IMR-90 (cell line): Measurements from ENCODE around the gene NAA38. TPM values are rescaled to one million over a fixed set of nuclear protein-coding genes. Genes with fewer than 3 reads are reported as not detected.
A peak's percentile ranks its signal among the peaks of the same experiment; 100 is the strongest.

ENCODE experiments used
- ATAC-seq: fragments of 200-7000 bp; cut with Tn5 transposase; 2 replicates; pipeline ENCODE4 v1.9.1; 2020; ENCODE audit warnings: low read depth, mild to moderate bottlenecking, moderate library complexity
- BruUV-seq: library from RNA; stranded (reverse); fragments of 400-500 nt; replicated peaks from 2 replicates; lab custom pipeline; 2021; lab: Mats Ljungman, UMichigan
- CTCF ChIA-PET: fragments of 300-600 bp; formaldehyde crosslinking; extraction: SDS; loops from one replicate; lab custom pipeline; 2021; ENCODE audit warnings: antibody characterized with exemption; lab: Yijun Ruan, JAX
- POLR2A ChIA-PET: fragments of 300-600 bp; sonication (Branson Sonifier 250); formaldehyde crosslinking; loops from one replicate; lab custom pipeline; 2022; ENCODE audit warnings: antibody characterized with exemption; ENCODE audit not compliant: unreplicated experiment; lab: Charles Lee
- DNase-seq: peaks from one replicate; pipeline ENCODE4 v3.0.0; 2013
- H2AFZ ChIP-seq: replicated peaks from 2 replicates; pipeline ENCODE3; 2013; ENCODE audit warnings: low read length, mild to moderate bottlenecking; ENCODE audit not compliant: poor library complexity
- H2AK5ac ChIP-seq: 2 replicates; pipeline ENCODE4 v1.6.1; 2013; ENCODE audit warnings: low read depth, low read length, inconsistent platforms
- H2AK9ac ChIP-seq: replicated peaks from 2 replicates; pipeline ENCODE3; 2013; ENCODE audit warnings: mild to moderate bottlenecking, low read depth, low read length, moderate library complexity; ENCODE audit not compliant: poor library complexity
- H2BK120ac ChIP-seq: 2 replicates; pipeline ENCODE4 v1.6.1; 2013; ENCODE audit warnings: low read depth, low read length, inconsistent platforms
- H2BK15ac ChIP-seq: 3 replicates; pipeline ENCODE4 v1.6.1; 2013; ENCODE audit warnings: low read depth, low read length, inconsistent platforms
- H2BK20ac ChIP-seq: 2 replicates; pipeline ENCODE4 v1.6.1; 2013; ENCODE audit warnings: low read depth, mild to moderate bottlenecking, inconsistent platforms, low read length, moderate library complexity
- H2BK5ac ChIP-seq: 2 replicates; pipeline ENCODE4 v1.6.1; 2013; ENCODE audit warnings: mild to moderate bottlenecking, low read depth, low read length, inconsistent platforms; ENCODE audit not compliant: poor library complexity, severe bottlenecking
- H3K14ac ChIP-seq: replicated peaks from 2 replicates; pipeline ENCODE4 v1.6.1; 2013; ENCODE audit warnings: low read depth, low read length, inconsistent platforms
- H3K18ac ChIP-seq: 2 replicates; pipeline ENCODE4 v1.6.1; 2013; ENCODE audit warnings: low read depth, low read length, control low read depth
- H3K23ac ChIP-seq: 2 replicates; pipeline ENCODE4 v1.6.1; 2013; ENCODE audit warnings: low read depth, low read length, inconsistent platforms
- H3K27ac ChIP-seq: 2 replicates; pipeline ENCODE4 v1.5.1; 2013; ENCODE audit warnings: mild to moderate bottlenecking, control low read depth, low read length; ENCODE audit not compliant: insufficient read depth
- H3K27me3 ChIP-seq: 2 replicates; pipeline ENCODE4 v1.6.1; 2013; ENCODE audit warnings: low read length; ENCODE audit not compliant: control insufficient read depth, insufficient read depth
- H3K36me3 ChIP-seq: 2 replicates; pipeline ENCODE4 v1.6.1; 2013; ENCODE audit warnings: low read length, mixed read lengths; ENCODE audit not compliant: control insufficient read depth, insufficient read depth
- H3K4ac ChIP-seq: 2 replicates; pipeline ENCODE4 v1.6.1; 2013; ENCODE audit warnings: low read depth, low read length, inconsistent platforms
- H3K4me1 ChIP-seq: 2 replicates; pipeline ENCODE4 v1.6.1; 2013; ENCODE audit warnings: low read length, mixed read lengths; ENCODE audit not compliant: control insufficient read depth, insufficient read depth
- H3K4me2 ChIP-seq: 2 replicates; pipeline ENCODE4 v1.6.1; 2013; ENCODE audit warnings: low read depth, mild to moderate bottlenecking, control low read depth, low read length, moderate library complexity
- H3K4me3 ChIP-seq: 2 replicates; pipeline ENCODE4 v1.5.1; 2013; ENCODE audit warnings: low read depth, mild to moderate bottlenecking, control low read depth, low read length, moderate library complexity; ENCODE audit not compliant: insufficient read depth
- H3K56ac ChIP-seq: 2 replicates; pipeline ENCODE4 v1.6.1; 2013; ENCODE audit warnings: low read length, inconsistent platforms; ENCODE audit not compliant: insufficient read depth; ENCODE audit errors: extremely low read depth
- H3K79me1 ChIP-seq, 2 experiments: 2 replicates each; pipeline ENCODE4 v1.6.1; 2013; ENCODE audit warnings: low read length in 2 of 2, inconsistent platforms in 1 of 2, low read depth in 1 of 2
- H3K9ac ChIP-seq: 2 replicates; pipeline ENCODE4 v1.6.1; 2013; ENCODE audit warnings: low read depth, low read length, control low read depth
- H3K9me1 ChIP-seq: 2 replicates; pipeline ENCODE4 v1.6.1; 2013; ENCODE audit warnings: low read length, inconsistent platforms; ENCODE audit not compliant: insufficient read depth
- H3K9me3 ChIP-seq: 2 replicates; pipeline ENCODE4 v1.6.1; 2013; ENCODE audit warnings: low read length; ENCODE audit not compliant: control insufficient read depth, insufficient read depth
- H4K20me1 ChIP-seq: 2 replicates; pipeline ENCODE4 v1.6.1; 2013; ENCODE audit warnings: low read length, inconsistent platforms; ENCODE audit not compliant: insufficient read depth
- H4K5ac ChIP-seq: 2 replicates; pipeline ENCODE4 v1.6.1; 2013; ENCODE audit warnings: mild to moderate bottlenecking, low read depth, low read length, control low read depth
- H4K8ac ChIP-seq, 2 experiments: 2 replicates each; pipeline ENCODE4 v1.6.1; 2013; ENCODE audit warnings: low read depth in 2 of 2, low read length in 2 of 2, control low read depth in 1 of 2, inconsistent platforms in 1 of 2
- H4K91ac ChIP-seq: 2 replicates; pipeline ENCODE4 v1.6.1; 2013; ENCODE audit warnings: low read depth, low read length, inconsistent platforms; ENCODE audit not compliant: insufficient read depth
- BHLHE40 ChIP-seq: fragments of 150-350 bp; IDR thresholded peaks from 2 replicates; pipeline ENCODE4 v1.6.1; 2016; ENCODE audit warnings: mild to moderate bottlenecking, low read depth, low read length
- CEBPB ChIP-seq: IDR thresholded peaks from 2 replicates; pipeline ENCODE4 v1.6.1; 2012; ENCODE audit warnings: low read depth, low read length, improper control_type of control experiment
- CHD1 ChIP-seq: IDR thresholded peaks from 2 replicates; pipeline ENCODE4 v1.6.1; 2012; ENCODE audit warnings: low read depth, low read length, improper control_type of control experiment
- CTCF ChIP-seq: conservative IDR thresholded peaks from 2 replicates; pipeline ENCODE4 v1.5.1; 2012; ENCODE audit warnings: mild to moderate bottlenecking, low read depth, low read length, improper control_type of control experiment
- FOS ChIP-seq: fragments of 150-350 bp; IDR thresholded peaks from 2 replicates; pipeline ENCODE4 v1.6.1; 2016; ENCODE audit warnings: low read depth, low read length
- MAFK ChIP-seq: IDR thresholded peaks from 2 replicates; pipeline ENCODE4 v1.6.1; 2012; ENCODE audit warnings: low read depth, low read length, improper control_type of control experiment
- MAZ ChIP-seq: IDR thresholded peaks from 2 replicates; pipeline ENCODE4 v1.6.1; 2012; ENCODE audit warnings: low read depth, mild to moderate bottlenecking, low read length, improper control_type of control experiment, moderate library complexity, borderline replicate concordance
- MXI1 ChIP-seq: IDR thresholded peaks from 2 replicates; pipeline ENCODE4 v1.6.1; 2012; ENCODE audit warnings: low read depth, mild to moderate bottlenecking, low read length, moderate library complexity, borderline replicate concordance
- NFE2L2 ChIP-seq: fragments of 150-350 bp; IDR thresholded peaks from 2 replicates; pipeline ENCODE4 v1.6.1; 2016; ENCODE audit warnings: low read depth, mild to moderate bottlenecking, low read length
- POLR2A ChIP-seq: IDR thresholded peaks from 2 replicates; pipeline ENCODE4 v1.6.1; 2012; ENCODE audit warnings: mild to moderate bottlenecking, low read depth, low read length
- RAD21 ChIP-seq: IDR thresholded peaks from 2 replicates; pipeline ENCODE4 v1.6.1; 2012; ENCODE audit warnings: low read length, improper control_type of control experiment
- RCOR1 ChIP-seq: IDR thresholded peaks from 2 replicates; pipeline ENCODE4 v1.6.1; 2012; ENCODE audit warnings: mild to moderate bottlenecking, low read length, improper control_type of control experiment; ENCODE audit not compliant: insufficient replicate concordance
- RFX5 ChIP-seq: IDR thresholded peaks from 2 replicates; pipeline ENCODE4 v1.8.0; 2012; ENCODE audit warnings: low read depth, mild to moderate bottlenecking, low read length, moderate library complexity
- SMC3 ChIP-seq: fragments of 150-350 bp; IDR thresholded peaks from 2 replicates; pipeline ENCODE4 v1.6.1; 2016; ENCODE audit warnings: low read depth, mild to moderate bottlenecking, antibody characterized with exemption, low read length, moderate library complexity
- WGBS, 2 experiments: methylation state at CpG; one replicate each; pipeline versions ENCODE4 v1.1.5 to v1.1.7; 2013; ENCODE audit warnings: missing lambda C conversion rate in 2 of 2; ENCODE audit not compliant: insufficient read length in 1 of 2; ENCODE audit errors: extremely low coverage in 2 of 2; 5-methylcytosine and 5-hydroxymethylcytosine counted together
- dilution Hi-C: fragments of 300-500 bp; cut with HindIII; formaldehyde crosslinking; loops from one replicate; pipeline ENCODE4 v1.14.3; 2018; ENCODE audit warnings: low sequenced_read_pairs; ENCODE audit not compliant: unreplicated experiment
- in situ Hi-C: fragments of 300-500 bp; cut with MboI; formaldehyde crosslinking; loops from 3 replicates; pipeline ENCODE4 v1.14.3; 2019; ENCODE audit warnings: low sequenced_read_pairs, inconsistent platforms, mixed read lengths
- intact Hi-C: fragments of 100-400 bp; cut with micrococcal nuclease; formaldehyde crosslinking; loops from 2 replicates; pipeline ENCODE4 v1.10.0; 2022
- polyA plus RNA-seq, 3 experiments: library from polyadenylated mRNA; depleted of rRNA; stranded (reverse); fragments of >200 nt; gene quantifications; 2 replicates each; pipeline ENCODE4 v1.2.3, GENCODE V29; 2012; ENCODE audit warnings: low replicate concordance in 1 of 3
- total RNA-seq: library from RNA; depleted of rRNA; stranded (reverse); fragments of >200 nt; gene quantifications from 2 replicates; pipeline ENCODE4 v1.2.3, GENCODE V29; 2012
- TF ChIP-seq, protein P1 (sequence below): fragments of 150-350 bp; IDR thresholded peaks from 2 replicates; pipeline ENCODE4 v1.6.1; 2016; ENCODE audit warnings: low read depth, mild to moderate bottlenecking, low read length, moderate library complexity, borderline replicate concordance
- TF ChIP-seq, protein P2 (sequence below): fragments of 150-350 bp; IDR thresholded peaks from 2 replicates; pipeline ENCODE4 v1.6.1; 2017; ENCODE audit warnings: mild to moderate bottlenecking, antibody characterized with exemption, low read length, low read depth

NAA38 gene
- total and polyA plus RNA-seq, 2 of the 4 experiments (the other 2 are of a cell fraction) = 40.7 to 76.8 TPM

DNA sequence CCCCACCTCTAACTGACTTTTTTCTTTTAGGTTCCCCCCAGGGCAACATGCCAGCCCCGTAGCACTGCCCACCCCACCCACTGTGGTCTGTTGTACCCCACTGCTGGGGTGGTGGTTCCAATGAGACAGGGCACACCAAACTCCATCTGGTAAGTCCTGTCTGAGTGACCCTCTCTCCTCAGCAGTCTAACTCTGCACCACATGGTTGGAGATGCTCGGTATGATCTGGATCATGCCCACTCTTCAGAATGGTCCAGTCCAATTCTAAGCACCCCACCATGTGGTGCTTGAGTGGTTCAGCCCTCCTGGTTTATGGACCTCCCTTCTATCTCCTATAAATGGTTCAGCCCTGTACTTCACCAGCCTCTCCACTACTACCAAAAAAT lies 17.5 kb downstream of the NAA38 start:
- no peak overlapping the region for H3K27ac ChIP-seq

More for the DNA sequence above, 17.5 kb downstream of the NAA38 start:
- Histone ChIP-seq H4K20me1 (peaks cover 62% of the 10 kb centered on the region), H3K56ac (no peak overlapping the region), H3K18ac (no peak overlapping the region), H2AK5ac (0 out of 2 replicates have a peak overlapping the region, but pooled peaks have one; percentile 17), H3K4me2 (no peak overlapping the region; the same call in 1 of the 2 replicates), H2BK20ac (no peak overlapping the region), H2BK120ac (no peak overlapping the region), H3K9ac (no peak overlapping the region), H4K5ac (no peak overlapping the region), H3K27me3 (no peaks in the 10 kb centered on the region), H3K14ac (no peak overlapping the region), H3K9me1 (peaks cover 9% of the 10 kb centered on the region; the same call in 1 of the 2 replicates), H2BK5ac (no peak overlapping the region), H3K4me3 (no peak overlapping the region), H4K8ac (no peak overlapping the region), H3K4ac (no peak overlapping the region), H3K79me1 (peaks cover 19 to 72% of the 10 kb centered on the region in 2 experiments), H4K91ac (no peak overlapping the region), H3K23ac (peak overlapping the region; percentile 2; the same call in 1 of the 2 replicates), H2AFZ (no peak overlapping the region), H3K9me3 (no peaks in the 10 kb centered on the region), H3K36me3 (peaks cover 8% of the 10 kb centered on the region; the same call in 1 of the 2 replicates), H2AK9ac (no peak overlapping the region), H3K4me1 (peaks cover 19% of the 10 kb centered on the region), H2BK15ac (no peak overlapping the region)
- DNase-seq (peak; percentile 55), ATAC-seq (no peak)
- BruUV-seq = no TSS peak
- in situ Hi-C loops (no loop called here), dilution Hi-C loops (no loop called here), intact Hi-C loops (loop anchor here (5.0 kb wide), 2 partner anchors 268 to 488 kb away; partner anchors contain the start of gene KCTD11)
- 57% methylated on average over 1 of the region's 2 CpGs; no CpG with 5 or more reads in 1 of the 2 experiments for WGBS, 2 experiments
- ChIA-PET POLR2A (no interaction called here), CTCF (no interaction called here)
- TF ChIP-seq MXI1 = no peak
- no peak for TF ChIP-seq MAFK
- TF ChIP-seq CTCF = no peak
- peak; percentile 87 for TF ChIP-seq BHLHE40
- TF ChIP-seq, protein P1, sequence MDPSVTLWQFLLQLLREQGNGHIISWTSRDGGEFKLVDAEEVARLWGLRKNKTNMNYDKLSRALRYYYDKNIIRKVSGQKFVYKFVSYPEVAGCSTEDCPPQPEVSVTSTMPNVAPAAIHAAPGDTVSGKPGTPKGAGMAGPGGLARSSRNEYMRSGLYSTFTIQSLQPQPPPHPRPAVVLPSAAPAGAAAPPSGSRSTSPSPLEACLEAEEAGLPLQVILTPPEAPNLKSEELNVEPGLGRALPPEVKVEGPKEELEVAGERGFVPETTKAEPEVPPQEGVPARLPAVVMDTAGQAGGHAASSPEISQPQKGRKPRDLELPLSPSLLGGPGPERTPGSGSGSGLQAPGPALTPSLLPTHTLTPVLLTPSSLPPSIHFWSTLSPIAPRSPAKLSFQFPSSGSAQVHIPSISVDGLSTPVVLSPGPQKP = no peak
- TF ChIP-seq POLR2A = no peak
- no peak for TF ChIP-seq RFX5
- TF ChIP-seq SMC3 = no peak
- no peak for TF ChIP-seq CEBPB
- TF ChIP-seq RAD21 = no peak
- TF ChIP-seq FOS = no peak
- TF ChIP-seq RCOR1 = no peak
- TF ChIP-seq NFE2L2 = no peak
- TF ChIP-seq MAZ = no peak
- TF ChIP-seq, protein P2, sequence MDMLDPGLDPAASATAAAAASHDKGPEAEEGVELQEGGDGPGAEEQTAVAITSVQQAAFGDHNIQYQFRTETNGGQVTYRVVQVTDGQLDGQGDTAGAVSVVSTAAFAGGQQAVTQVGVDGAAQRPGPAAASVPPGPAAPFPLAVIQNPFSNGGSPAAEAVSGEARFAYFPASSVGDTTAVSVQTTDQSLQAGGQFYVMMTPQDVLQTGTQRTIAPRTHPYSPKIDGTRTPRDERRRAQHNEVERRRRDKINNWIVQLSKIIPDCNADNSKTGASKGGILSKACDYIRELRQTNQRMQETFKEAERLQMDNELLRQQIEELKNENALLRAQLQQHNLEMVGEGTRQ = no peak
- peak; percentile 87; the same call in 1 of the 2 replicates for TF ChIP-seq CHD1
